NCI-H446 treated with DMSO at 0.1 percent for 48 hours (cell line): ENCODE measurements around the gene ARHGEF37.

Experiments used
- DNase-seq: peaks from one replicate; lab custom pipeline; 2025; lab: John Stamatoyannopoulos, UW

The ARHGEF37 gene

GRCh38 chr5:149675610-149676201 lies 94.4 kb downstream of the ARHGEF37 start:
- peak; percentile 9 for DNase-seq

DNA sequence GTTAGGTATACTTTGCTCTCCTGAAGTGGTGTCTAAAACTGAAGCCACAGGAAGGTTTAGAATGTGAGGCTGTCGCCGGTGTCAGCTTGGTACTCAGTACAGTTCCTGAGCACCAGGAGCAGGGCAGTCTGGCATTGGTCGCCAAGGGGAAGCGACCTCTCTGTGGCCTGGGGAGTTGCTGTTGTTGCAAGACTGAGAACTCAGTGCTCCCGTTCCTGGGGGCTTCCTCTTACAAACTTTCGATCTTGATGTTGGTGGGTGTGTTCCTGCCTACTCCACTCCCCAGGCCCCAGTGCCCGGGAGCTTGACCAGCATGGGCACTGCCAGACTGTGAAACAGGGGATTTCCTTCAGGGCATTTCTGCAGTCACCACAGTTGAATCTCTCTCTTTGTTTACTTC lies 96.4 kb downstream of the ARHGEF37 start:
- no peak for DNase-seq

GRCh38 chr5:149679876-149680809 lies 98.8 kb downstream of the ARHGEF37 start:
- DNase-seq = no peak

DNA sequence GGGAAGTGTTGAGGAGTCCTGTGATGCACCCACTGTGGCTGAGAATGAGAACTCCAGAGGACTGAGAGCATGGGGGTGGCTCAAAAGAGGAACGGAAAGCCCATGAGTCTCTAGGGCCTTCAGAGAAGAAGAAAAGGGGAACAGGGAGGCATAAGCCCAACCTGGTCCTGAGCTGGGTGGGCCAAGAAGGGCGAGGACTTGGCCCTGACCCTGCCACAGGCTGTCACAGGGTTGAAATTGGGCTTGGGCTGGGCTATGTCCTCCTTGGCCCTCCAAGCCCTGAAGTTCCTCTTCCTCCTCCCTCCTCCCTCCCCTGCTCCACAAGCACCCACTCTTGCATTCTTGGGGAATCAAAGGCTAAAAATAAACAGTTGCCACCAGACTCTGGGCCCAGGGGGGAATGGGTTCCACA lies 99.5 kb downstream of the ARHGEF37 start:
- no peak for DNase-seq

GRCh38 chr5:149681252-149681651 lies 100.0 kb downstream of the ARHGEF37 start:
- DNase-seq = no peak

GRCh38 chr5:149681922-149682321 lies 100.6 kb downstream of the ARHGEF37 start:
- no peak for DNase-seq

DNA sequence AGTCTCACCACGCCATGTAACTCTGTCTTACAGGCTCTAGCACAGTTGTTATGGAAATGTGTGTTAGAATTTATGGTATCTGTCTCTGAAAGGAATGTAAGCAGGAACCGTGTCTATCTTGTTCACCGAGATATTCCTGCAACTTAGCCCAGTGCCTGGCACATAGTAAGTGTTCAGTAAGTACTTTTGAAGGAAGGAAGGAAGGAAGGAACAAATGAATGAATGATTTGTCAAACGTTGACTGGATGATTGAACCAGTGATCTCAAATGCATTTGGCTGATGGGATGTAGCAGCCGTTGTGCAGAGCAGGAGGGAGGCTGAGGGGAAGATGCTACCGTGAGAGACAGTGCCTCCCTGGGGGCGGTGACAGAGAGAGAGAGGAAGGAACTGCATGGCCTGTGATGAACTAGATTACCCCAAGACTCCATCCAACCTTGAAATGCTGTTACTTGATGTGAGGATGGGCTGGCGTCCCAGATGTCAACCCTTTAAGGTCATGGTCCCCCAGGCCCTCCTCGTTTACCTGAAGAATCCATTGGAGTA lies 101.3 kb downstream of the ARHGEF37 start:
- DNase-seq = no peak

DNA sequence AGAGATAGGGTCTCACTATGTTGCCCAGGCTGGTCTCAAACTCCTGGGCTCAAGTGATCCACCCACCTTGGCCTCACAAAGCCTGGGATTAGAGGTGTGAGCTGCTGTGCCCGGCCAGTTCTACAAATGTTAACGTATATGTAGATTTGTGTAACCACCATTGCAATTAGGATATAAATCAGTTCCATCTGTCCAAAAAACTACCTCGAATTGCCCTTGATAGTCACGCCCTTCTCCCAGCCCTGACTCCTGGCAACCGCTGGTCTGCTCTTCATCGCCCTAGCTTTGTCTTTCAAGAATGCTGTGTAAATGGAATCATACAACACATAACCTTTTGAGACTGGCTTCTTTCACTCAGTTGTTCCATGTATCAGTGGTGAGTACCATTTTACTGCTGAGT lies 102.7 kb downstream of the ARHGEF37 start:
- no peak for DNase-seq

DNA sequence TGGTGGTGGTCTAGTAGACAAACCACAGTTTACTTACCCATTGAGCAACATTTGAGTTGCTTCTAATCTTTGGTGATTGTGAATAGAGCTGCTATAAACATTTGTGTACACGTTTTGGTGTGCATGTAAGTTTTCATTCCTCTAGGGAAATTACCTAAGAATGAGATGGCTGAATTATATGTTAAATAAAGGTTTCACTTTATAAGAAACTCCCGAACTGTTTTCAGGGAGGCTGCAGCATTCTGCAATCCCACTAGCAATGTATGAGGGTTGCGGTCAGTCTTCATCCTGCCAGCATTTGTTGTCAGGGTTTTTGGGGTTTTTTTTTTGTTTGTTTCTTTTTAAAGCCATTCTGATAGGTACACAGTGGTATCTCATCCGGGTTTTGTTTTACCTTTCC lies 103.1 kb downstream of the ARHGEF37 start:
- no peak for DNase-seq
